T-cell (primary cell): ENCODE measurements around the gene DAPL1. TPM values are rescaled to one million over a fixed set of nuclear protein-coding genes. Genes with fewer than 3 reads are reported as not detected.

Source experiments
- ATAC-seq, 4 experiments: fragments of 200-7000 bp in 3 of 4; fragments of 150-1000 bp in 1 of 4; cut with Tn5 transposase; replicated peaks in 1 of 4; 1 replicate in 3 of 4; 2 replicates in 1 of 4; pipeline ENCODE4 v1.10.0; 2021; ENCODE audit warnings: moderate library complexity in 3 of 4, mild to moderate bottlenecking in 2 of 4, moderate number of reproducible peaks in 1 of 4
- CTCF ChIA-PET, 2 donors: fragments of 300-600 bp; sonication (Branson Sonifier 250); formaldehyde crosslinking; loops; one replicate each; lab custom pipeline; 2022; ENCODE audit warnings: antibody characterized with exemption in 2 of 2; lab: Charles Lee
- POLR2A ChIA-PET, 2 donors: fragments of 300-600 bp; sonication (Branson Sonifier 250); formaldehyde crosslinking; loops; one replicate each; lab custom pipeline; 2022; ENCODE audit warnings: antibody characterized with exemption in 2 of 2; lab: Charles Lee
- DNase-seq, 35 experiments: peaks; one replicate each; pipeline versions ENCODE4 v3.0.0 to v3.0.0-alpha.2; 2013 to 2023
- H3K27ac ChIP-seq: one replicate; pipeline ENCODE4 v1.5.1; 2013; ENCODE audit warnings: low read length
- H3K27me3 ChIP-seq, 2 experiments: replicated peaks in 1 of 2; 1 replicate in 1 of 2; 2 replicates in 1 of 2; pipeline versions ENCODE4 v1.6.1 to v1.7.0; 2013; ENCODE audit warnings: low read length in 1 of 2, mixed read lengths in 1 of 2; ENCODE audit not compliant: control insufficient read depth in 2 of 2, insufficient read depth in 2 of 2; ENCODE audit errors: extremely low read depth in 1 of 2
- H3K36me3 ChIP-seq, 2 donors: 1 replicate in 1 of 2; 2 replicates in 1 of 2; pipeline versions ENCODE4 v1.6.1 to v1.7.0; 2013; ENCODE audit warnings: low read length in 1 of 2; ENCODE audit not compliant: control insufficient read depth in 2 of 2, insufficient read depth in 1 of 2; ENCODE audit errors: extremely low read depth in 1 of 2
- H3K4me1 ChIP-seq, 2 experiments: 1 replicate in 1 of 2; 2 replicates in 1 of 2; pipeline versions ENCODE4 v1.6.1 to v1.7.0; 2013; ENCODE audit warnings: low read length in 2 of 2, mixed read lengths in 1 of 2; ENCODE audit not compliant: insufficient read depth in 2 of 2, control insufficient read depth in 1 of 2; ENCODE audit errors: extremely low read depth in 1 of 2
- H3K4me3 ChIP-seq, 2 donors: 1 replicate in 1 of 2; 2 replicates in 1 of 2; pipeline versions ENCODE4 v1.5.1 to v1.7.0; 2013; ENCODE audit warnings: mild to moderate bottlenecking in 2 of 2, low read length in 1 of 2, moderate library complexity in 1 of 2; ENCODE audit not compliant: control insufficient read depth in 1 of 2; ENCODE audit errors: extremely low read depth in 1 of 2
- H3K9me3 ChIP-seq: 2 replicates; pipeline ENCODE4 v1.7.0; 2013
- H3K27ac Mint-ChIP-seq, 2 donors: one replicate each; pipeline ENCODE4 v1.8.0; 2020 to 2021; ENCODE audit warnings: mild to moderate bottlenecking in 2 of 2, mixed read lengths in 2 of 2
- H3K27me3 Mint-ChIP-seq, 2 donors: one replicate each; pipeline ENCODE4 v1.8.0; 2021 to 2022; ENCODE audit warnings: mixed read lengths in 2 of 2
- H3K36me3 Mint-ChIP-seq: one replicate; pipeline ENCODE4 v1.8.0; 2021; ENCODE audit warnings: mixed read lengths
- H3K4me1 Mint-ChIP-seq, 3 donors: one replicate each; pipeline ENCODE4 v1.8.0; 2020 to 2022; ENCODE audit warnings: mixed read lengths in 3 of 3, mild to moderate bottlenecking in 1 of 3
- H3K4me3 Mint-ChIP-seq, 3 donors: one replicate each; pipeline ENCODE4 v1.8.0; 2020 to 2022; ENCODE audit warnings: mild to moderate bottlenecking in 3 of 3, mixed read lengths in 3 of 3, moderate library complexity in 3 of 3
- H3K9me3 Mint-ChIP-seq, 3 donors: one replicate each; pipeline ENCODE4 v1.8.0; 2020 to 2022; ENCODE audit warnings: mixed read lengths in 3 of 3
- WGBS: methylation state at CpG from one replicate; pipeline ENCODE4 v1.1.5; 2013; ENCODE audit warnings: missing lambda C conversion rate; ENCODE audit not compliant: insufficient coverage; 5-methylcytosine and 5-hydroxymethylcytosine counted together
- total RNA-seq, 35 experiments: library from RNA in 6 of 35; stranded (reverse) in 6 of 35; fragments of 120-200 nt in 1 of 35; gene quantifications; one replicate each; pipeline versions ENCODE4 v1.2.1 to v1.2.4 and lab custom pipeline; 2013 to 2026

The DAPL1 gene
- total RNA-seq, 5 donors from 2014 or later (not counting 1 experiment from before 2014, with no cell fraction given), result not detected

DNA sequence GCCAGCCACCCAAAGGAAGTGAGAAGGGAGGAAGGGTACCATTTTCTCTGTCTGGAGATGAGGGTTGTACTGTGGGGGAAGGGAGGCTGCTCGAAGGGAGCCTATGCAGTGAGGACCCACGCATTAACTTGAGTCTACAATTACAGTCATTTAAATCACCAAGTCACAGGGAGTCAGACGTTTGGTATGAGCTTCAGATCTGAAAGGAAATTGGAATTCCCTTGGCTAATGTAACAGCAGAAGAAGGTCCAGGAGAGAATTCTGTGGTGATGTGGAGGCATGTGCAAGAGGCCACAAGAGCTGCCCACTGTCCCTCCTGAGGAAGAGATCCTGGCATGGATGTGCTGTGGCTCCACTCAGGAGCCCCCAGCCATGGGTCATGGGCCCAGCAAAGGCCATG, 22.5 kb downstream of the DAPL1 start:
- Histone ChIP-seq H3K4me3 (no peak overlapping the region), H3K4me1 (no peaks in the 10 kb centered on the region), H3K27me3 (peaks cover 0 to 4% of the 10 kb centered on the region in 2 experiments), H3K9me3 (no peaks in the 10 kb centered on the region), H3K36me3 (no peaks in the 10 kb centered on the region), H3K27ac (no peak overlapping the region)
- Mint-ChIP-seq H3K4me1 (no peaks in the 10 kb centered on the region), H3K27ac (no peak overlapping the region), H3K4me3 (no peak overlapping the region), H3K27me3 (peaks cover 5 to 8% of the 10 kb centered on the region in 2 donors), H3K9me3 (peaks cover 0 to 4% (median 0%) of the 10 kb centered on the region in 3 donors), H3K36me3 (no peaks in the 10 kb centered on the region)
- ATAC-seq (no peak), DNase-seq (no peak)
- WGBS, result 33% methylated on average over 1 of the region's 3 CpGs
- CTCF ChIA-PET, result no interaction called here
- POLR2A ChIA-PET, result interaction anchor here in 1 of 2 donors (0.5 kb wide), 1 partner anchor 15 kb away, joined by 3 read pairs; no protein-coding TSS in a partner anchor

GRCh38 chr2:158818511-158818910, 23.4 kb downstream of the DAPL1 start:
- 100% methylated on average over 1 of the region's 3 CpGs for WGBS
- no peaks in the 10 kb centered on the region for H3K4me1 ChIP-seq
- peaks cover 0 to 3% of the 10 kb centered on the region in 2 experiments for H3K27me3 ChIP-seq
- ChIA-PET CTCF (no interaction called here), POLR2A (no interaction called here)
- H3K4me1 Mint-ChIP-seq, result no peaks in the 10 kb centered on the region
- no peak overlapping the region for H3K27ac ChIP-seq
- H3K9me3 Mint-ChIP-seq, result peaks cover 0 to 4% (median 0%) of the 10 kb centered on the region in 3 donors
- ATAC-seq (no peak), DNase-seq (no peak)
- no peak overlapping the region for H3K27ac Mint-ChIP-seq
- no peaks in the 10 kb centered on the region for H3K36me3 Mint-ChIP-seq
- H3K4me3 ChIP-seq, result no peak overlapping the region
- peaks cover 5 to 11% of the 10 kb centered on the region in 2 donors for H3K27me3 Mint-ChIP-seq
- no peak overlapping the region for H3K4me3 Mint-ChIP-seq
- H3K9me3 ChIP-seq, result no peaks in the 10 kb centered on the region
- no peaks in the 10 kb centered on the region for H3K36me3 ChIP-seq

- Histone ChIP-seq H3K9me3 (no peaks in the 10 kb centered on the region), H3K36me3 (no peaks in the 10 kb centered on the region), H3K27ac (no peak overlapping the region), H3K27me3 (peaks cover 0 to 3% of the 10 kb centered on the region in 2 experiments), H3K4me1 (no peaks in the 10 kb centered on the region), H3K4me3 (no peak overlapping the region)
- no peak overlapping the region for H3K27ac Mint-ChIP-seq
- CTCF ChIA-PET, result no interaction called here
- ATAC-seq (no peak), DNase-seq (no peak)
- no peaks in the 10 kb centered on the region for H3K9me3 Mint-ChIP-seq
- no peak overlapping the region for H3K4me3 Mint-ChIP-seq
- peaks cover 4 to 9% of the 10 kb centered on the region in 2 donors for H3K27me3 Mint-ChIP-seq
- POLR2A ChIA-PET, result no interaction called here
- no peaks in the 10 kb centered on the region for H3K36me3 Mint-ChIP-seq
- no peaks in the 10 kb centered on the region for H3K4me1 Mint-ChIP-seq
- WGBS, result 80% methylated on average over 4 of the region's 13 CpGs
These were observed 27.1 kb downstream of the DAPL1 start for GRCh38 chr2:158822193-158822592.

DNA sequence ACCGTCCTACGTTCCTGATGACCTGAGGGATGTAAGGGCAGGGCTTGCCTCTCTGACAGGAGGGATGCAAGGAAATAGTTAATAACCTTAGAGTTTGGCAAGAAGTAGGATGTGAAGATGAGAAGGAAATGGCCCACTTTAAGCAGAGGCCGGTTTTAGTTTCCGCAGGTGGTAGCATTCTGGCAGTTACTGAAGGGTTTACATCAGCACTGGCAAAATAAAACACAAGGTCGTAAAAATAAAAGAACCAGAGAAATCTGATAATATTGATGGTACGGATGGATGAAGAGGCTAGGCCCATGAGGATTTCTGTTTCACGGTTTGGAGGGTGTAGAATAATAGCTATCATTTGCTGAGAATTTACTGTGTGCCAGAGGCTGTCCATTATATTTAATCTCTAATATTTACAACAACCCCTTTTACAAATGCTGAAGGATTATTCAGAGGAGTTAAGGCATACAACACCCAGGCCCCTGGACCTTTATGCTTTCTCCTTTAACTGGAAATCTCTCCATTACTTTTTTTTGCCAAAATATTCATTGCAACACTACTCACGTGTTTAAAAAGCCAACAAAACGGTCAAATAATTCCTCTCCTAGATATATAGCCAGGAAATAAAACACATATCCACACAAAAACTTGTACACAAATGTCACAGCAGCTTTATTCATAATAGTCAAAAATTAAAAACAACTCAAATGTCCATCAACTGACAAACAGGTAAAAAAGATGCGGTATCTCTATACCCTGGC, 28.5 kb downstream of the DAPL1 start:
- ChIA-PET POLR2A (interaction anchor here in 1 of 2 donors (0.5 kb wide), 1 partner anchor 317 kb away, joined by 8 read pairs; no protein-coding TSS in a partner anchor), CTCF (no interaction called here)

DNA sequence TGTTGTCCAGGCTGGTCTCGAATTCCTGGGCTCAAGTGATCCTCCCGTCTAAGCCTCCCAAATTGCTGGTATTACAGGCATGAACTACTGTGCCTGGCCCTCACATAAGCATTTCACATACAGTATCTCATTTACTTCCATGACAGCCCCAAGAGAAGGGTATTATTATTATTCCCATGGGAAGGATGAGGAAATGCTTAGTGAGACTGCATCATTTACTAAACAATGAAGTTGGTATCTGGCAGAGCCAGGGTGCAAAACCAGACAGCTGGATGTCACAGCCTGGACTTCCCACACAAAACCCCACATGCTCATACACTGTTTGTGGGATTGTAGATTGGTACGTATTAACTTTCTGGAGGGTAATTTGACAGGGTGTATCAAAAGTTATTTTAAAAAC, 29.9 kb downstream of the DAPL1 start:
- H3K9me3 Mint-ChIP-seq, result no peaks in the 10 kb centered on the region
- no peak overlapping the region for H3K4me3 ChIP-seq
- no peak overlapping the region for H3K4me3 Mint-ChIP-seq
- POLR2A ChIA-PET, result no interaction called here
- ATAC-seq (no peak), DNase-seq (no peak)
- peaks cover 9% of the 10 kb centered on the region in 2 donors for H3K27me3 Mint-ChIP-seq
- no peaks in the 10 kb centered on the region for H3K9me3 ChIP-seq
- no peaks in the 10 kb centered on the region for H3K36me3 Mint-ChIP-seq
- peaks cover 0 to 3% of the 10 kb centered on the region in 2 experiments for H3K27me3 ChIP-seq
- H3K4me1 Mint-ChIP-seq, result no peaks in the 10 kb centered on the region
- H3K4me1 ChIP-seq, result no peaks in the 10 kb centered on the region
- WGBS, result 0% methylated on average over 1 of the region's 3 CpGs
- no peak overlapping the region for H3K27ac ChIP-seq
- H3K36me3 ChIP-seq, result no peaks in the 10 kb centered on the region
- no peak overlapping the region for H3K27ac Mint-ChIP-seq
- CTCF ChIA-PET, result no interaction called here

More for the DNA sequence above, 28.5 kb downstream of the DAPL1 start:
- DNase-seq, result no peak
- H3K4me1 ChIP-seq, result no peaks in the 10 kb centered on the region
- H3K36me3 Mint-ChIP-seq, result no peaks in the 10 kb centered on the region
- H3K4me3 Mint-ChIP-seq, result no peak overlapping the region
- no peak overlapping the region for H3K27ac ChIP-seq
- no peaks in the 10 kb centered on the region for H3K9me3 ChIP-seq
- WGBS, result 88% methylated on average over 6 of the region's 10 CpGs
- no peaks in the 10 kb centered on the region for H3K9me3 Mint-ChIP-seq
- H3K4me3 ChIP-seq, result no peak overlapping the region
- no peaks in the 10 kb centered on the region for H3K4me1 Mint-ChIP-seq
- H3K27me3 Mint-ChIP-seq, result peaks cover 4 to 9% of the 10 kb centered on the region in 2 donors
- ATAC-seq, result no peak
- H3K27ac Mint-ChIP-seq, result no peak overlapping the region
- no peaks in the 10 kb centered on the region for H3K36me3 ChIP-seq
- peaks cover 0 to 5% of the 10 kb centered on the region in 2 experiments for H3K27me3 ChIP-seq

DNA sequence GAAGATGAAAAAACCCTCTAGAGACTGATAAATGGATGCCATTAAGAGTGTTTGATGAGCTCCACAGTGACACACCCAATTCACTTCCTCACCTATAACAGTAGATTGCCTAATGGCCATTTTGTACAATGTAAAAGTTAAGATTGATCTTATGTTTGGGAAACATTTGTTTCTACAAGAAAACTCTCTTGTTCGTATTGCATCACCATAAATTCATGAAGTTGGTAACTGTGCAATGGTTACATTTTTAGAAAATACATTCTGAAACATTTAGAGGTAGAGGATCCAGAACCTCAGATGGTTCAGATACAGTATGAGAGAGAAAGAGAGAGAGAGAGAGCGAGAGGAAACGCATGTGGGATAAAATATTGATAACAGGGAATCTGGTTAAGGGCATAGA, 31.8 kb downstream of the DAPL1 start:
- WGBS, result 40% methylated on average over 1 of the region's 3 CpGs
- Histone ChIP-seq H3K36me3 (no peaks in the 10 kb centered on the region), H3K27me3 (peaks cover 0 to 3% of the 10 kb centered on the region in 2 experiments), H3K9me3 (no peaks in the 10 kb centered on the region), H3K4me3 (no peak overlapping the region), H3K27ac (no peak overlapping the region), H3K4me1 (no peaks in the 10 kb centered on the region)
- Mint-ChIP-seq H3K27ac (no peak overlapping the region), H3K4me3 (no peak overlapping the region), H3K4me1 (no peaks in the 10 kb centered on the region), H3K36me3 (no peaks in the 10 kb centered on the region), H3K9me3 (no peaks in the 10 kb centered on the region), H3K27me3 (peaks cover 9% of the 10 kb centered on the region in 2 donors)
- no peak for DNase-seq
- ChIA-PET CTCF (no interaction called here), POLR2A (no interaction called here)
- no peak for ATAC-seq
